Fibroblast of skin of abdomen (primary cell): ENCODE measurements around the gene AGXT.

Experiments used
- DNase-seq: peaks from one replicate; pipeline ENCODE4 v3.0.0-alpha.2; 2013

AGXT gene

GRCh38 chr2:240899468-240899865 is 30.8 kb downstream of the AGXT start:
- DNase-seq: no peak

DNA sequence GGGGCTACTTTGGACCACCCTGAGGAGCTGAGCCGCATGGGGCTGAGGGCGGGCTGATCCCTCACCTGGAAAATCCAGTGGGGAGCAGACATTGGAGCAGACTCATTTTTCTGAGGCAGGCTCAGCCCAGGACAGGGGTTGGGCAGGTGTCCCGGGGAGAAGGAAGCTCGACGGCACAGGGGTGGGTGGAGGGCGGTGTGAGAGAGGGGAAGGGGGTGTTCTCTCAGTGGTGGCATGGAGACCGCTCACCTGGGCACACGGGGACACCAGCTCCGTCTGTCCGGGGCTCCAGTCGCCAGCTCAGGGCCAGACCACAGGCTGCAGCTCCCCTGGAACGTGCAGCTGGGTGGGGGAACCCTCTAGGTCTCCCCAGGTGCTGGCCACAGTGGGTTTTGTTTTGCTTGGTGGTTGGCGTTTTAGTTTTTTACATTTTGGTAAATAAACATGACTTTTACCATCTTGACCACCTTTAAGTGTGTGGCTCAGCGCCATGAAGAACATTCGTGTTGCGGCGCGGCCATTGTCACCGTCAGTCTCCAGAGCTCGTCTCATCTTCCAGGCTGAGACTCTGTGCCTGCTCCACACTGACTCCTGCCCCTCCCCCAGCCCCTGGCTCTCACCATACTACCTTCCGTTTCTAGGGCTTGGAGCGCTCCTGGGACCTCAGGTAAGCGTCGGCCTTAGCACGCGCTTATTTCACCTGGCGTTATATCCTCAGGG is 31.7 kb downstream of the AGXT start:
- no peak for DNase-seq

DNA sequence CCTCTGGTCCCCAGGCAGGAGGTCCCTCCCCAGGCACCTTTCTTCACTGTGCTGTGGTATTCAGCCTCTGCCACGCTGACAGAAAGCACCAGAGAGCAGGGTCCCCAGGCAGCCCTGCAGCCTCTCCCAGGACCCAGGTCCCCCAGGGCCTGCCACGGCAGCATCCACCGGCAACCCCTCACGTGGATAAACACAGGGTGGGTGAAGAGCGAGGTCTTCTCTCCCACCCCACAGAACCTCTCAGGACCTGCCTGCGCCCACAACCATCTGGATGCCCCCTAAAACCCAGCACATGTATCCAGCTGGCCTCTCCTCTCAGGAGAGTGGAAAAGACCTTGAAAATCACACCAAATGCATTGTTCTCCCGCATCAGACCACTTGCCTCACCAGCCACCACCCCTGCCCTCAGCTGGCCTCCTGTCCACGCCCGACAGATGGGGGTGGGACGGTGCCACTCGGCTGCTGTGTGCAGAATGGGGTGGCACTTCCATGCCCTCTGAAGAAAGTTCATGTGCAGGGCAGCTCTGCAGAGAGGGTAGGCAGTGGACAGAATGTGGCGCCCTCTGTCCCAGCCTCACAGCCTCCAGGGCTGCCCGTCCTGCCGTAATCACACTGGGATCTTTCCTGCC is 33.5 kb downstream of the AGXT start:
- DNase-seq: no peak

DNA sequence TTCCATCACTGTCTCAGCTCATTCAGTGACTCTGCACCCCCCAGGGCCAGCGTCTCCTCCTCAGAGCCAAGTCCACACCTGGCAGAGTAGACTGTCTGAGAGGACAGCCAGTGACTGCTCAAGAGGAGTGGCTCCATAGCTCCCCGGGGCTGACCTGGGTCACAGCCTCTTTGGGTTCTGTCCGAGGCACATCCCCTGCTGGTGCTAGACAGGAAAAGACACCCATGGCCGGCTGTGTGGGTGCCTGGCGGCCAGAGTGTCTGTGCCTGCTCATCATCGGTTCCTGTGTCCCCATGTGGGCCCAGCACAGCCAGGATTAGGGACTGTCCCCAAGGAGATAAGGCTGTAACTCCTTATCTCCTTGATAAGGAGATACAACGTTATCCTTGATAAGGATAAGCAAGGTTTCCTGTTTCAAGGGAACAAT is 34.0 kb downstream of the AGXT start:
- DNase-seq: no peak

DNA sequence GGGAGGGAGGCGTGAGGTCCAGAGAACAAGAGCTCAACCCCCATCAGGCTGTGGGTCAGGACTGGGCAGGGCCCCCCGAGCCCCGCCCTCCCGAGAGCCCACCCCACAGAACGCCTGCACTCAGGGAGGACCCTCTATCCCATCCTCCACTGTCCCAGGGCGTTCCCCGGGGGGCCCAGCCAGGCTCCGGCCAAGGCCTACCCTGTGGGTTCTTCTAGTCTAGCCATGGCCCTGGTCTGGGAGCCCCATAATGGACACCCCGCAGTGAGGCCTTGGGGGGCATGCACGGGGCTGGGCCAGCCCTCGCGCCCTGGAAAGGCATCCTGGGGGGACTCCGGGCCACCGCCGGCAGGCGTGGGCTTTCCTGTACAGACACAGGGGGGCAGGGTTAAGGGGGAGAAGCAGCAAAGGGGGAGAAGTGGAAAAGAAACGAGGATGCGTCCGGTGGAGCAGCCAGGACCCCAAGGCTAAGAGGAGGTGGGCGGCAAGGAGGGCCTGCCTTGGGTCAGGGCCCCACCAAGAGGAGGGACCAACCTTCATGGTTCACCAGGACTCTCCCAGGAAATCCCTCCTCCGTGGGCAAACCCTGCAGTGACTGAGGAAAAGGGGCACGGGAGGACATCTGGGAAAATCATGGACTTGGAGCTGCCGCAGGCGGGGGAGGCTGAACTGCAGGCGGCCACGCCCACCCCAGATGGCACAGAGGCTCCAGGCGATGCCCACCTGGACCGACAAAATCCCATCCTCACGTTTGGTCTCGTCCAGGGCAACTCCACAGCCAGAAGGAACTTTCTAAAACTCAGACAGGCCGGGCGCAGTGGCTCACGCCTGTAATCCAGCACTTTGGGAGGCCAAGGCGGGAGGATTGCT is 34.8 kb downstream of the AGXT start:
- DNase-seq: no peak

DNA sequence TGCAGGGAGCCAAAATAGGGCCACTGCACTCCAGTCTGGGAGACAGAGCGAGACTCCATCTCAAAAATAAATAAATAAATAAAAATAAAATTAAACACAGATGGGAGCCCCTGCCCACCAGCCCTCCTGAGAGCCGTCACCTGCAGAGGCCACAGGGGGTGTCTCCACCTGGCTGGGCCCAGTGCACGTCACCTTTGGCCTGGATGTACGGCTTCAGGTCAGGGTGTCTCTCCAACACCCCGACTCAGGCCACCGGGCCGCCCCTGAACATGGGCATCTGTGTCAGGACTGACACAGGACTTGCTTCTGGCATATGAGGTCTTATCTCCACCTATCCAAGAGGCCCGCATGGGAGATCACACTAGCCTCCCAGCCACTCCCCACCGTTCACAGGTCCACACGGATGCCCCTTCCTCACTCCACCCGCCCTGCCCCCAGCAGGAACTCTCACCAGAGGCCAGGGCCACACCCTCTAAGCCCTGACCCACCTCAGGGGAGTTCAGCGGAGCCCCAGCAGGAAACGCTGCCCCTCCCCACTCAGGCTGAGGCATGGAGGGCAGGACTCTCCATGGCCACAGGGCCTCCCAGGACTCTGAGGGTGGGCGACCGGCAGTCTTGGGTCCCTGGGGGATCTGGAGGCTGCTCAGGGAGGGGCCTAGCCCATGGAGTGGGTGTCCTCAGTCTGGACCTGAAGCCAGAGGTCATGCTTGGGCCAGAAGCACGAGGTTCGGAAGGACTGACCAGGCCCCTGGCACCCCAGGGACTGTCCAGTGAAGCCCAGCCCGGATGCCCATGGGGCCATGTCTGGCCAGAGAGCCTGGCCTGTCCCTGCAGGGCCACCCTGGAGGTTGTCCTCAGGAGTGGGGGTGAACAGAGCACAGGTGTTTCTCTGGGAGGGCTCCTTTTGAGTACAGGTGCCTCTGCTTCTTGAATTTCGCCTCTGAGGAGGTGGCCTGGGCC is 35.9 kb downstream of the AGXT start:
- DNase-seq: no peak

- DNase-seq: no peak
These were observed 36.7 kb downstream of the AGXT start for GRCh38 chr2:240905176-240905781.

DNA sequence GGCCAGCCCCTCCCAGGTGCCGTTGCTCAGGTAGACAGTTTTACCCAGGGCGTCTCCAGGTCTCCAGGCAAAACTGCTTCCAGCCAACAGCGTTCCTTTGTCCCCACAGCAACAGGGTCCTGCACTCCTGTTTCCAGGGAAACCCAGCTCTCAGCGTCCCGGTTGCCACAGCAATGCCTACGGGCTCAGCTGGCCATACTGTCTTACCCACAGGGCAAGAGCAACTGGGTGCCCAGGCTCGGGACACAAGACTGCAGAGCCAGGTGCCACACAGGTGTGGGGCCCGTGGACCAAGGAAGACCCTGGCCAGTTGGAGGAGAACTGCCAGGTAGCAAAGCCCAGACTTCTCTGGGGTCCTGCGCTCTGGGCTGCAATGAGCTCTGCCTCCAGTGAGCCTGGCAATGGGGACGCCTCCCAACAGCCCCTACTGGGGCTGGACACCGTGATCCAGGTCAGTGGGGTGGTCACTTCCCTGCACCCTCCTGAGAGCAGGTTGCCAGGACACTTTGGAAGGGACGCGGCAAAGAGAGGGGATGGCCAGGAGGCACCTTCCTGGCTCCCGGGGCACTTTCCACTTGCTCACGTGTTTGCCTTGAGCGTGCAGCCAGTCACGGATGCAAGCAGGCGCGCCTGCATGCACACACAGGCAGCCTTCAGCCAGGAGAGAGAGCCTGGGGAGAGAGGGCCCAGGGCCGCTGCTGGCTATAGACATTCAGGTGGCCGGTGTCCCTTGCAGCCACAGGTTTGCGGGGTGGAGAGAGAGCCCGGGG is 37.7 kb downstream of the AGXT start, which contains the start of gene CROCC2:
CROCC2 (plus strand) TSS at position 196 of the 770 bp plus-strand sequence; CDS start at position 374, 178 bp downstream.
- DNase-seq: no peak

- DNase-seq: no peak
These were observed 38.4 kb downstream of the AGXT start for GRCh38 chr2:240906911-240907590.

DNA sequence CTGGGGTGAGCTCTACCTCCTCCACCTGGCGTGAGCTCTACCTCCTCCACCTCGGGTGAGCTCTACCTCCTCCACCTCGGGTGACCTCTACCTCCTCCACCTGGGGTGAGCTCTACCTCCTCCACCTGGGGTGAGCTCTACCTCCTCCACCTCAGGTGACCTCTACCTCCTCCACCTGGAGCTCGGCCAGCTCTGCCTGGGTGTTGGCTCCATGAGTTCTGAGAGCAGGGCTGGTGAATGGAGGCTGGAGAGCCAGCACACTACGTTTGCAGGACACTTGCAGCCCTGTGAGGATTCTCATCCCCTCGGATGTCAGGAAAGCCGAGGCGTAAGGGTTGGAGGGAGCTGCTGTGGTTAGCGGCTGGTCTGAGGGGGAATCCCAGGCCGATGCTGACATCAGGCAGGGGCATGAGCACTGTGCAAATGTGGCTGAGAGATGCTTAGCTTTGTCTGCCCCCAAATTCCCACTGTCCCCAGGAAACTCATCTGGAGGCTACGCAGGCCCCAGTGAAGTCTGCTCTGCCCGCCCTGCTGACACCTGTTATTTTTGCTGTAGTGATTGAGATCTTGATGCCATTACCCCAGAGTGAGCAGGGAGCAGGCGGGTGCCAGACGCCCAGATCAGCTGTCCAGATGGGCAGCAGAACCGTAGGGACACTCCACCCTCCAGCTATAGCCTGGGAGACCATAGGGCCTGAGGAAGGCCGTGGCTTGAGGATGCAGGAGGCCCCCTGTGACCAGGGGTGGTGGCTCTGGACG is 40.8 kb downstream of the AGXT start:
- DNase-seq: no peak

GRCh38 chr2:240911641-240912265 is 43.1 kb downstream of the AGXT start:
- no peak for DNase-seq

GRCh38 chr2:240912878-240913809 is 44.5 kb downstream of the AGXT start:
- DNase-seq: peak; percentile 37

GRCh38 chr2:240913810-240914644 is 45.4 kb downstream of the AGXT start:
- DNase-seq: peak; percentile 45

DNA sequence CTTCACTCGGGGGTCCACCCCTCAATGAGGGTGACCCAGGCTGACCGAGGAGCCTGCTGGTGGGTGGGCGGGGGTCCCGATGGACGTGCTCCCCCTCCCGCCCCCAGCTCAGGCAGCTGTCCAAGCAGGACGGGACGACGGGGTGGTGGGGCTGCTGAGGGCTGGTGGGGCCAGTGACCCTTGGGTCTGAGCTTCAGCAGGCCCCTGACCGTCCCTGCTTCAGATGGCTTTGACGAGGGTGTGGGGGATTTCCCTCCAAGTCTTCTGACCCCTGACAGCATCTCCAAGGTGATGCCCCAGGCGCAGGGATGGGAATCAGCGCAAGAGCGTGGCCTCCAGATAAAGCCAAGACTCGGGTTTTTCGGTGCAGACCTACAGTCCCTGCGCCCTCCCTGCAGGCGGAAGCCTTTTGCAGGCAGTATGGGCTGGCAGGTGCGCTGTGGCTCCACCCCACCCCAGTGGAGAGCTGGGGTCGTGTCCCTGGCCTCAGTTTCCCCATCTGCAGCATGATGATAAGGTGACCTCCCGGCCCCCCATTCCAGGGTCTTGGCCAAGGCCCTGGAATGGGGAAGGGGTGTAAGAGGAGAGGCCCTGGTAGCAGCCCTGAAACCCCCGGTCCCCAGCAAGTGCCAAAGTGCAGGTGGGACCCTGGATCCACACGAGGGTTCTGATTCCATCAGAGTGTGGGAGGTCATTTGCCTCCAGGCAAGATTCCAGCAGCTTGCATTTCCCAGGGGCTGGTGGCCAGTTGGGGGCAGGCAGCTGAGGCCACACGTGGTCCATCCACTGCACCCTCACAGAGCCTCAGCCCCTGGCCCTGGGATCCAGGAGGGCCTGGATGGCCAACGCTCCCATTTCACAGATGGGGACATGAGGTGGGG is 46.3 kb downstream of the AGXT start:
- DNase-seq: no peak

DNA sequence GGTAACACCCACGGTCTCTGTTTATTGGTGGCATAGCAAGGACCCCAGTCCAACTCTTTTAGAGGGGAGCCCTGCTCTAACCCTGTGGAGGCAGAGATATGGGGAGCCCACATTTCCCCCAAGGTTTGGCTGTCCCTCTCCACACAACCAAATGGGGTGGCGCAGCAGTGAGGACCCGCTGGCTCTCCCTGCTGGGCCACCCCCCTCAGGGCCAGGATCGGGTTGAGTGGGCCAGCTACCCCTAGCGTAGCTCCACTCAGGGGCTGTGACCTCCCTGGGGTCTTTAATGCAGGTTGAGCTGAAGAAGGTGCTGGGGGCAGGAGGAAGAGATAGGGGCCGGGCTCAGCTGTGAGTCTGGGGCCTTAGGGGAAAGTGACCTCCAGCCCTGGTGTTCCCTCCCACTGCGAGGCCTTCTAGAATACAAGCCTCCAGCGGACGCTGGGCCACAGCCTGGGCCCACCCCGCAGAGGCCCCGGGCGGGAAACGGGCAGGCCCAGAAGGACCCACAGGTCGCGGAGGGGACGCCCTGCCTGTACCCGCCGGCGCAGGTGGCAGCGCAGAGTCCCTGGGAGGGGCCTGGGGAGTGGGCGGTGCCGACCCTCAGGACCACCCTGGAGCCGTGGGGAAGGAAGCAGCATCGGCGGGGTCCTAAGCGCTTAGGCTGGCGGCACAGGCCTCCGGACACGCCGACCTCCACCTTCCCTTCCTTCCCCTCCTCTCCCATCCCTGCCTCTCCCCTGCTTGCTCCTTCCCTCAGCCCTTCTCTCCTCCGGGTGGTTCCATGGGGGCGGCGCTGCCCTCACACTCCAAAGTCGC is 47.1 kb downstream of the AGXT start:
- no peak for DNase-seq
